ENCODE results near the gene RAPGEF4. TPM values are rescaled to one million over a fixed set of nuclear protein-coding genes. Genes with fewer than 3 reads are reported as not detected.
A peak's percentile ranks its signal among the peaks of the same experiment; 100 is the strongest.

RAPGEF4 gene
- total and polyA plus RNA-seq, 11 donors = 1.3 to 21.2 (median 10.5) TPM

DNA sequence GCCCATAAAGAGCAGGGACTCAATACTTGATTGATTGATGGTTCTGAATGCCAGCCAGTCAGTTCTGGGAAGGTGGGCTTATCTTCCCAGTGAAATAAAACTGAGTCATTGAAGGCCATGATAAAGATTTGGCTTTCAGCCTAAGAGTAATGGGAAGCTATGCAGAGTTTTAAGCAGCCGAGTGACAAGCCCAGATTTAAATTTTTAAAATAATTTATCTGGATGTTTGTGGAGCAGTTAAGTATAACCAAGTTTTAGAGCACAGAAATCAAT is 122.8 kb downstream of the RAPGEF4 start:
- peaks cover 0 to 19% (median 0%) of the 10 kb centered on the region in 12 donors for H3K9me3 ChIP-seq
- no peaks in the 10 kb centered on the region for H3K27me3 ChIP-seq
- WGBS, 4 donors = 51 to 76% (median 57%) methylated on average over 1 of the region's 1 CpG
- no peak overlapping the region for H3K27ac ChIP-seq
- TF ChIP-seq POLR2A (IDR thresholded peaks at IDR 0.05) = no peak
- TF ChIP-seq, protein P1, sequence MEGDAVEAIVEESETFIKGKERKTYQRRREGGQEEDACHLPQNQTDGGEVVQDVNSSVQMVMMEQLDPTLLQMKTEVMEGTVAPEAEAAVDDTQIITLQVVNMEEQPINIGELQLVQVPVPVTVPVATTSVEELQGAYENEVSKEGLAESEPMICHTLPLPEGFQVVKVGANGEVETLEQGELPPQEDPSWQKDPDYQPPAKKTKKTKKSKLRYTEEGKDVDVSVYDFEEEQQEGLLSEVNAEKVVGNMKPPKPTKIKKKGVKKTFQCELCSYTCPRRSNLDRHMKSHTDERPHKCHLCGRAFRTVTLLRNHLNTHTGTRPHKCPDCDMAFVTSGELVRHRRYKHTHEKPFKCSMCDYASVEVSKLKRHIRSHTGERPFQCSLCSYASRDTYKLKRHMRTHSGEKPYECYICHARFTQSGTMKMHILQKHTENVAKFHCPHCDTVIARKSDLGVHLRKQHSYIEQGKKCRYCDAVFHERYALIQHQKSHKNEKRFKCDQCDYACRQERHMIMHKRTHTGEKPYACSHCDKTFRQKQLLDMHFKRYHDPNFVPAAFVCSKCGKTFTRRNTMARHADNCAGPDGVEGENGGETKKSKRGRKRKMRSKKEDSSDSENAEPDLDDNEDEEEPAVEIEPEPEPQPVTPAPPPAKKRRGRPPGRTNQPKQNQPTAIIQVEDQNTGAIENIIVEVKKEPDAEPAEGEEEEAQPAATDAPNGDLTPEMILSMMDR (IDR thresholded peaks at IDR 0.05) = no peak
- no peak for ATAC-seq
- intact Hi-C loops (cut with DNase I) = no loop called here
- H3K4me1 ChIP-seq = peaks cover 3 to 50% (median 30%) of the 10 kb centered on the region in 12 donors
- no peak overlapping the region for H3K4me3 ChIP-seq
- H3K36me3 ChIP-seq = no peaks in the 10 kb centered on the region
- DNase-seq = no peak

DNA sequence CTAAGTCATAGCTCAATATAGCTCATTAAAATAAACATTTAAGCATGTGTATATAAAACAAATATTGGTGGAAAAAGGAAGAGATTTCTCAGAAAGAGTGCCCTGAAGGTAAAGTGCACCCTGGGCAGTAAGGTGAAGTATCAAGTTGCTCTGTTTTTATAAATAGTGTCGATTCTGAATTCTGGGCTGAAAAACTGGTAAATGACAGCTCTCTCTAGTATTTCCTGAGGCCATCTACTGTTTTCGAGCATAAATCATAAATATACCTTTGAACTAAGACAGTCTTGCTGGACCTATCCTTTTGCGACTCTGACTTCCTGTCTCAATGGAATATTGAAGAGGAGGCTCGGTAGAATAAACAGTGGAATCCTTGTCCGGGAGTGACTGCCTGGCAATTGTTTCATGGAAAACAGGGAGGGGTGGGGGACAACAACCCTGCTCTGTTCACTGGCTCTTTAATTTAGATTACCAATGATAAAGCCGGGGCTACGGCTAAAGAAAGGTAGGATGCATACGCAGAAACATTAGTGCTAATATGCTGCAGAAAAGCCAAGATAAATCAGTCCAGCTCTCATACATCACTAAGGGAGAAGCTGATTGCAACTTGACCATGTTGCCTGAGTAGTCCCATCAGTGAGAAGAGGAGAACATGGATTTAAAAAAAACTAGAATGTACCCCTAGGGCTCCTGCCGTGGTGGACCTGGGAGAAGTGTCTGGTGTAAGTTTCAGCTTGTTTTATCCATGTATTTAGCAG is 124.1 kb downstream of the RAPGEF4 start:
- intact Hi-C loops (cut with DNase I) = loop anchor here in 4 of 10 donors (2.0 to 5.0 kb wide), 5 partner anchors 32 to 168 kb away; no protein-coding TSS in a partner anchor
- peak in 3 of 4 donors; percentile 32 to 49 (median 32) for ATAC-seq
- Histone ChIP-seq H3K36me3 (no peaks in the 10 kb centered on the region), H3K4me3 (peak overlapping the region in 9 of 12 donors; percentile 1 to 32 (median 18)), H3K4me1 (peaks cover 3 to 53% (median 34%) of the 10 kb centered on the region in 12 donors), H3K27me3 (no peaks in the 10 kb centered on the region), H3K9me3 (peaks cover 0 to 6% (median 0%) of the 10 kb centered on the region in 12 donors), H3K27ac (peak overlapping the region in 8 of 12 donors; percentile 10 to 56 (median 36))
- TF ChIP-seq, protein P1 (IDR thresholded peaks at IDR 0.05) = no peak
- no peak for TF ChIP-seq POLR2A (IDR thresholded peaks at IDR 0.05)
- DNase-seq = no peak
- WGBS, 4 donors = 31 to 37% (median 34%) methylated on average over 9 of the region's 9 CpGs

DNA sequence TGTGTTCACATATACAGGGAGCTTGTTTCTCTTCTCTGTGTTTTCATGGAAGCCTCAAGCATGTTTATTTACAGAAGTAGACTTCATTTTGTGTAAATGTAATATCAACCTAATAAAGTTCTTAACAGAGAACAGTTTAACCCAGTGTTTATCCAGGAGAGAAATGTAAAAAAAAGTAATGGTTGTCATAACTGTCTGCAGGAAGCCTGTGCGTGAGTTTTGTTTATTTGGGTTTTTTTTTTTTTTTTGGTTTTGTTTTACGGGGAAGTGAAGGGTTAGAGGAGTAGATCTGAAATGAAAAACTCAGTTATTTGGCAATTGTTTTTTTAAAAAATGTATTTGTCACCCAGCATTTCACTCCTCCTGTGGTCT is 124.7 kb downstream of the RAPGEF4 start:
- no peak for ATAC-seq
- intact Hi-C loops (cut with DNase I) = loop anchor here in 4 of 10 donors (2.0 to 5.0 kb wide), 5 partner anchors 33 to 167 kb away; no protein-coding TSS in a partner anchor
- whole genome bisulfite sequencing, 4 donors = 38 to 56% (median 46%) methylated on average over 2 of the region's 2 CpGs
- Histone ChIP-seq H3K27ac (peak overlapping the region in 7 of 12 donors; percentile 10 to 56 (median 47)), H3K4me1 (peaks cover 3 to 53% (median 34%) of the 10 kb centered on the region in 12 donors), H3K36me3 (no peaks in the 10 kb centered on the region), H3K4me3 (peak overlapping the region in 9 of 12 donors; percentile 1 to 32 (median 18)), H3K9me3 (peaks cover 0 to 4% (median 0%) of the 10 kb centered on the region in 12 donors), H3K27me3 (no peaks in the 10 kb centered on the region)
- TF ChIP-seq, protein P1 (IDR thresholded peaks at IDR 0.05) = no peak
- TF ChIP-seq POLR2A (IDR thresholded peaks at IDR 0.05) = no peak
- no peak for DNase-seq

DNA sequence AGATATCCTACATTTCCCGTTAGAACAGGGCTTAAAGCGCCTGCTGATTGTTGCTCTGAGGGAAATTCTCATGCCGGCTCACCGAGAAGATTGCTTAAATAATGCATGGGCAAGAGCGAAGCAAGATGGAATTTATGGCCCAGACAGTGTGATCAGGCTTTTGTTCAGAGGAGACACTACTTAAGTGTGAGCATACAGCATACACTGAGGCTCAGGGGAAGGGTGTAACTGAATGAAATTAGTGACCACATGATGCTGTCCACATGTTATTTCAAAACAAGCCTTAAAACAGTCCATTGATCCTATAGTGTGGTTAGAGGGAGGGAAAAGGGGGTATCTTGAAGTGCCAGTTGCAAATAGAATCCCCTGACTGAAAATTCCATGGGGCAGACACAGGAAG is 125.5 kb downstream of the RAPGEF4 start:
- intact Hi-C loops (cut with DNase I) = loop anchor here in 4 of 10 donors (2.0 to 5.0 kb wide), 5 partner anchors 34 to 166 kb away; no protein-coding TSS in a partner anchor

More for the DNA sequence above, 125.5 kb downstream of the RAPGEF4 start:
- Histone ChIP-seq H3K9me3 (no peaks in the 10 kb centered on the region), H3K27ac (peak overlapping the region in 7 of 12 donors; percentile 3 to 57 (median 38)), H3K27me3 (no peaks in the 10 kb centered on the region), H3K36me3 (no peaks in the 10 kb centered on the region), H3K4me3 (no peak overlapping the region), H3K4me1 (peaks cover 3 to 53% (median 34%) of the 10 kb centered on the region in 12 donors)
- no peak for DNase-seq
- ATAC-seq = peak in 2 of 4 donors; percentile 6 to 38
- 50 to 72% (median 67%) methylated on average over 5 of the region's 5 CpGs for WGBS, 4 donors
- TF ChIP-seq, protein P1 (IDR thresholded peaks at IDR 0.05) = no peak
- no peak for TF ChIP-seq POLR2A (IDR thresholded peaks at IDR 0.05)
